HG03025 (cell line): ENCODE data around the gene PRICKLE2.

ENCODE experiments used
- ATAC-seq: cut with Tn5 transposase; IDR thresholded peaks from one replicate; pipeline ENCODE4 v1.9.1; 2021; ENCODE audit warnings: mild to moderate bottlenecking, moderate library complexity; ENCODE audit not compliant: unreplicated experiment, low FRiP score

The PRICKLE2 gene

GRCh38 chr3:64224826-64225610 is at the start of gene PRICKLE2:
Gene PRICKLE2, minus strand, starts transcription at chr3:64225466. Its CDS starts 26,539 bp downstream, at chr3:64198927.
- peak; percentile 95 for ATAC-seq

- no peak for ATAC-seq
These were observed 47.6 kb upstream of the PRICKLE2 start for GRCh38 chr3:64272842-64273241.

- no peak for ATAC-seq
These were observed 47.0 kb upstream of the PRICKLE2 start for GRCh38 chr3:64272271-64272670.

GRCh38 chr3:64271631-64272030 is 46.4 kb upstream of the PRICKLE2 start:
- ATAC-seq: no peak

GRCh38 chr3:64270866-64271260 is 45.6 kb upstream of the PRICKLE2 start:
- no peak for ATAC-seq

- ATAC-seq: no peak
These were observed 45.0 kb upstream of the PRICKLE2 start for GRCh38 chr3:64270142-64270865.

- ATAC-seq: no peak
These were observed 43.7 kb upstream of the PRICKLE2 start for GRCh38 chr3:64268926-64269325.

GRCh38 chr3:64267721-64268604 is 42.7 kb upstream of the PRICKLE2 start:
- no peak for ATAC-seq

- no peak for ATAC-seq
These were observed 41.7 kb upstream of the PRICKLE2 start for GRCh38 chr3:64266983-64267382.

- ATAC-seq: no peak
These were observed 41.0 kb upstream of the PRICKLE2 start for GRCh38 chr3:64266065-64266931.

- ATAC-seq: no peak
These were observed 40.4 kb upstream of the PRICKLE2 start for GRCh38 chr3:64265646-64266045.

GRCh38 chr3:64264501-64265109 is 39.3 kb upstream of the PRICKLE2 start:
- no peak for ATAC-seq

- ATAC-seq: no peak
These were observed 37.4 kb upstream of the PRICKLE2 start for GRCh38 chr3:64262574-64263114.

- no peak for ATAC-seq
These were observed 35.2 kb upstream of the PRICKLE2 start for GRCh38 chr3:64260431-64260830.

GRCh38 chr3:64259636-64260035 is 34.4 kb upstream of the PRICKLE2 start:
- ATAC-seq: no peak

GRCh38 chr3:64257100-64257755 is 32.0 kb upstream of the PRICKLE2 start:
- no peak for ATAC-seq

GRCh38 chr3:64255741-64256340 is 30.6 kb upstream of the PRICKLE2 start:
- no peak for ATAC-seq

GRCh38 chr3:64254443-64254842 is 29.2 kb upstream of the PRICKLE2 start:
- no peak for ATAC-seq
